Neural progenitor cell (in vitro differentiated cells): ENCODE measurements around the gene CCDC142.

ENCODE experiments used
- EZH2 ChIP-seq: fragments of 200-600 bp; sonication (generic); IDR thresholded peaks from 2 replicates; pipeline ENCODE4 v1.6.1; 2017; ENCODE audit warnings: antibody characterized with exemption, mild to moderate bottlenecking, moderate library complexity
- EZH2phosphoT487 ChIP-seq: fragments of 200-600 bp; sonication (generic); IDR thresholded peaks from 2 replicates; pipeline ENCODE4 v1.6.1; 2017; ENCODE audit warnings: antibody characterized with exemption
- TF ChIP-seq, protein P1 (sequence below): fragments of 200-600 bp; sonication (generic); IDR thresholded peaks from 2 replicates; pipeline ENCODE4 v1.5.1; 2017; ENCODE audit warnings: antibody characterized with exemption, mild to moderate bottlenecking

DNA sequence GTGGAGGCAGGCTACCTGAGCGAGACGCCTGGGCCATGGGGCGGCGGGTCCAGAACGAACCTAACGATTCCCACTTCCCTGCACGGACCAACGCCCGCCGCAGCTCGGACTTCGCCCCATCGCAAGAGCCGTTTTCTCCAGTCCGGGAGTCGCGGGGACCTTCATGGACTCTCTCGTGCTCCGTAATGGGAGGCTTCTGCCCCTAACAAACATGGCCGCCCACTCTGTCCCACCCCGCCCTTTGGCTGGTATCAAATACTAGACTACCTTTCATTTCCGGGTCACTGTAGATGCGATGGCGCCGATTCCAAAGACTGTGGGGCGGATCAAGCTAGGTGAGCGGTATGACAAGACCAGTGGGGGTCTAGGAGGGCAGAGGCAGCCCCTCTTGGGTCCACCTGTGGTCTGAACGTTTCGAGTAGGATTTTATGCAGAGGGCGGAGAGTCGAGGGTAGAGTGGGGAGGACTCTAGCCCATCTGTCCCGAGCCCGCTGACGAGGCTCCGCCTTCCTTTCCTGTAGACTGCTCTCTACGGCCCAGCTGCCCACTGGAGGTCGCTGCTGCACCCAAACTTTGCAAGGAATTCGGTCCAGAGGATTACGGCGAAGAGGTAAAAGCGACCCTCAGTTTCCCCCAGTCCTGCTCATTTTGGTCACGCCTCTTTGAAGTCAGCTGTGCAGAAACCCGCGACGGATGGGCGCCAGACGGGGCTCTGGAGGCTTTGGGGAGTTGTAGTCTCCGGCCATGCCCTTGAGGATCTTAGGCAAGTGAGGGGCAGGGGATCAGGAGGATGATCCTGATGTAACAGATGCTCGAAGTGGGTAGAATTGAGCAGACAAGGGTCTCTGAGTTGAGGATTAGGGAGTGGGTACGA lies at the start of gene CCDC142, which contains the start of gene TTC31:
- TF ChIP-seq, protein P1, sequence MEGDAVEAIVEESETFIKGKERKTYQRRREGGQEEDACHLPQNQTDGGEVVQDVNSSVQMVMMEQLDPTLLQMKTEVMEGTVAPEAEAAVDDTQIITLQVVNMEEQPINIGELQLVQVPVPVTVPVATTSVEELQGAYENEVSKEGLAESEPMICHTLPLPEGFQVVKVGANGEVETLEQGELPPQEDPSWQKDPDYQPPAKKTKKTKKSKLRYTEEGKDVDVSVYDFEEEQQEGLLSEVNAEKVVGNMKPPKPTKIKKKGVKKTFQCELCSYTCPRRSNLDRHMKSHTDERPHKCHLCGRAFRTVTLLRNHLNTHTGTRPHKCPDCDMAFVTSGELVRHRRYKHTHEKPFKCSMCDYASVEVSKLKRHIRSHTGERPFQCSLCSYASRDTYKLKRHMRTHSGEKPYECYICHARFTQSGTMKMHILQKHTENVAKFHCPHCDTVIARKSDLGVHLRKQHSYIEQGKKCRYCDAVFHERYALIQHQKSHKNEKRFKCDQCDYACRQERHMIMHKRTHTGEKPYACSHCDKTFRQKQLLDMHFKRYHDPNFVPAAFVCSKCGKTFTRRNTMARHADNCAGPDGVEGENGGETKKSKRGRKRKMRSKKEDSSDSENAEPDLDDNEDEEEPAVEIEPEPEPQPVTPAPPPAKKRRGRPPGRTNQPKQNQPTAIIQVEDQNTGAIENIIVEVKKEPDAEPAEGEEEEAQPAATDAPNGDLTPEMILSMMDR, result peak; percentile 93
- TF ChIP-seq EZH2phosphoT487 (no peak), EZH2 (no peak)
